Body of pancreas (tissue), 4 donors: Measurements from ENCODE around the gene IQCN.

ENCODE experiments used
- CTCF ChIP-seq, 7 experiments: fragments of 450-650 bp in 4 of 7; fragments of 200-600 bp in 3 of 7; sonication (generic) in 3 of 7; IDR thresholded peaks; one replicate each; pipeline ENCODE4 v1.5.1; 2016 to 2019; ENCODE audit warnings: antibody characterized with exemption in 7 of 7
- POLR2A ChIP-seq, 3 donors: fragments of 450-650 bp; IDR thresholded peaks; one replicate each; pipeline ENCODE4 v1.6.1; 2016; ENCODE audit warnings: antibody characterized with exemption in 3 of 3, mild to moderate bottlenecking in 2 of 3

DNA sequence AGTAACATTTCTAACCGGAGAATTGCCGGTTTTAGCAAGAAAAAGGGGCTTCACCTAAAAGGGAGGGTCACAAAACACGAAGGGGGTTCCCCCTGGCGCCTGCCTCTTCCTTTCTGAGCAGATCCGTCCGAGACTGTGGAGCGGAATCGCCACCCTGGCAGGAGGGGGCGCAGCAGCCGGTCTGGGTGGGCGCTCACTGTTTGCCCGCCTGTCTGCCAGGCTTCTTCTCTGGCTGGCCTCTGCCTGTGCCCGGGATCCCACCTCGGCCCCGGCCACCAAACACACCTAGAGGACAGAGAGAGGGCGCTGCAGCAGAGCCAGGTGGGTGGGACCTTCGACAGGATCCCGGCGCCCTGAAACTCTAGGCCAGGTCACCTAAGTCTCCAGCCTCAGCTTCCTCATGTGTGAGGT lies 33.0 kb upstream of the IQCN start:
- TF ChIP-seq CTCF (IDR thresholded peaks at IDR 0.05) (no peak), POLR2A (IDR thresholded peaks at IDR 0.05) (no peak)
